ENCODE data around the gene PF4V1. TPM values are rescaled to one million over a fixed set of nuclear protein-coding genes. Genes with fewer than 3 reads are reported as not detected.
"Not testable (repeated sequence)": the region's sequence is repeated elsewhere in the genome, so short reads cannot be mapped to it uniquely, and the experiment has no call there.

The PF4V1 gene
- total RNA-seq, 1 donor from 2014 or later, result not detected

DNA sequence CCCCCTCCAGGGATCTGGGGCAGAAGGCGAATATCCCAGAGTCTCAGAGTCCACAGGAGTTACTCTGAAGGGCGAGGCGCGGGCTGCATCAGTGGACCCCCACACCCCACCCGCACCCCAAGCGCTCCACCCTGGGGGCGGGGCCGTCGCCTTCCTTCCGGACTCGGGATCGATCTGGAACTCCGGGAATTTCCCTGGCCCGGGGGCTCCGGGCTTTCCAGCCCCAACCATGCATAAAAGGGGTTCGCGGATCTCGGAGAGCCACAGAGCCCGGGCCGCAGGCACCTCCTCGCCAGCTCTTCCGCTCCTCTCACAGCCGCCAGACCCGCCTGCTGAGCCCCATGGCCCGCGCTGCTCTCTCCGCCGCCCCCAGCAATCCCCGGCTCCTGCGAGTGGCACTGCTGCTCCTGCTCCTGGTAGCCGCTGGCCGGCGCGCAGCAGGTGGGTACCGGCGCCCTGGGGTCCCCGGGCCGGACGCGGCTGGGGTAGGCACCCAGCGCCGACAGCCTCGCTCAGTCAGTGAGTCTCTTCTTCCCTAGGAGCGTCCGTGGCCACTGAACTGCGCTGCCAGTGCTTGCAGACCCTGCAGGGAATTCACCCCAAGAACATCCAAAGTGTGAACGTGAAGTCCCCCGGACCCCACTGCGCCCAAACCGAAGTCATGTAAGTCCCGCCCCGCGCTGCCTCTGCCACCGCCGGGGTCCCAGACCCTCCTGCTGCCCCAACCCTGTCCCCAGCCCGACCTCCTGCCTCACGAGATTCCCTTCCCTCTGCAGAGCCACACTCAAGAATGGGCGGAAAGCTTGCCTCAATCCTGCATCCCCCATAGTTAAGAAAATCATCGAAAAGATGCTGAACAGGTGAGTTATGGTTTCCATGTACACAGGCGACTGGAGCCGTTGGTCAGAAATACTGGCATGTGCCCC is 16.3 kb downstream of the PF4V1 start, which contains the start of gene CXCL1:
TSS of gene CXCL1 (plus strand) at position 264 of the 926 bp plus-strand sequence. CDS start at position 342, 78 bp downstream.
- peak; percentile 70 to 83 for DNase-seq (ENCODE audit: low read depth in 2 of 2)

- peak; percentile 9 to 62 for DNase-seq (ENCODE audit: low read depth in 2 of 2)
Observed at GRCh38 chr4:73870260-73870659, 17.2 kb downstream of the PF4V1 start.

- DNase-seq (ENCODE audit: low read depth in 2 of 2), result peak; percentile 11 to 59
Observed at GRCh38 chr4:73870768-73871167, 17.7 kb downstream of the PF4V1 start.

GRCh38 chr4:73871511-73872310 is 18.6 kb downstream of the PF4V1 start:
- DNase-seq (ENCODE audit: low read depth in 2 of 2), result peak; percentile 14 to 72

DNA sequence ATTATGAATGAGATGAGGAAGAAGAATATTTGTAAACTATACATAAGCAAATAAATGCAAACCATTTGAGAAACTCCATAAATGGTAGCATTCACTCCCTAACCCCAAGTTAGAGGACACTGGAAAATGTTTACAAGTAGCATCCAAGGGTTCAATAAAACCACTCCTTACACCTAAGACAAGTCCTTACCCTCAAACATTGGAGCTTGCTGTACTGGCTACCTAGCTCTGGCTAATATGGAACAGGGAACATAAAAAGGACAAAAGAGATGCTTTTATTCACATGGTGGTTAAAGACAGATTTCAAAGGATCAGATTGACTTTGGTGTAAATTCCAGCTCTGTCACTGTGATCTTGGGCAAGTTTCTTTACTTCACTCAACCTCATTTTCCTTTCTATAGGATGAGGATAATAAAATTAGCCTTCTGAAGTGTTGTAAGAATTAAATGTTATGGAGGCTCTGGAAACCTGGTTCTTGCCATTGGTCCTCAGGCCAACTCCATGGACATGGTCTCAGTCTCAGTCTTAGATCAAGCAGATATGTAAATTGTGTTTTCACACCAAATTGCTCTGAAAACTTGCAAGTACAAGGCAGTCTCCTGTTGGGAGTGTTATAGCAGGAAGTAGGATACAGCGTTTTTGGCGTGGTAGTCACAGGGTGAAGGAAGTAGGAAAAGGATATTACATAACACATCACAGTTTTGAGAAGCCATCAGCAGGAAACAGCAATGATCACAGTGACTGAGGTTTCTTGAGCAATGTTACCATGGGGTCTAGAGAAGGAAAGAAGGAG is 19.4 kb downstream of the PF4V1 start:
- peak; percentile 28 to 91 for DNase-seq (ENCODE audit: low read depth in 2 of 2)

DNA sequence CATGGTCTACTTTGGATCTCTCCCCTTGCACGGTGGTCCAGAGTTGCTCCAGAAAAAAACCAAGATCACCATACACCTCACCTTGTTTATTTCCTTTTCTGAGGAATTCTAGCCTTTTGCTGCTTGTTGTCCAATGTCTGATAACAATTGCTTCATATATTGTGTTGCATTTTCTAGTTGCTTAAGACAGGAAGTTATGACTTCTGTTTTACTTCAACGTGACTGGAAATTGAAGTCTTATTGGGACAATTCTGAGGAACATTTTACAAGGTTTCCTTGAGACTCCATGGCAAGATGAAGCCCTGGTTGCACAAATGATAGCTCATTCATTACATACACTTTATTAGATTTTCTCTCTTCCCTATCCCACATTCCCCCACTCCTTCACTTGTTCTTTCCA is 21.3 kb downstream of the PF4V1 start:
- no peak for DNase-seq (ENCODE audit: low read depth in 2 of 2)

DNA sequence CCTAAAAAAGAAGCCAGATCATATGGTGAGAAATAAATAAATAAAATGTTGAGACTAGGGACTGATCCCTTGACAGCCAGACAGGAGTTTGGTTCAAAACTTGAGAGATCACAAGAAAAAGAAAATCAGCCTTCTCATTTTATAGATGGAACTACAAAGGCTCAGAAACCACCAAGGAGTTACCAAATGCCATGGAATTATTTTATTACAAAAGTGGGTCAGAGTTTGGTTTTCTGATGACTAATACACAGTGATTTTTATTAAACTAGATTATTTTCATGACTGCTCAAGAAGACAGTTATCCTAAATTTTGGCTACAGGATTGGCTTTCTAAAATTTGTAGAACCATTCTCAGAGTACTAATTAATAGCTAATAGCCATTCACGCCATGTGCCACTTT is 22.3 kb downstream of the PF4V1 start:
- DNase-seq (ENCODE audit: low read depth in 2 of 2), result no peak

DNA sequence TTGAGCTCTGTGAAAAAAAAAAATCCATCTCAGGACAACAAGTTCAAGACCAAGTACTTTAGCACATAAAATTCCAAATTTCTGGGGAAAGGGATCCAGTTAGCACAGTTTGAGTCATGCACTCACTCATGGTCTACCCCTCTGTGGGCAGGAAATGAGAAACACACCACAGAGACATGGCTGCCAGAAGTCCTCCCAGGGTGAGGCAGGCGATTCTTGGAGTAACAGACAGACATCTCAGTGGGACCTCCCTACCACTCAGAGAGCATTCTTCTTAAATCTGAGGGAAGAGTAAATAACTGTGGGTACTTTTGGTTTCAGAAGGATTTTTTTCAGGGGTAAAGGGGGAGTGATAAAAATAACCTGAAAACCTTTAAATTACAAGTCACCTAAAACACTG is 30.2 kb downstream of the PF4V1 start:
- DNase-seq (ENCODE audit: low read depth in 2 of 2), result peak in 1 of 2 donors; percentile 73

DNA sequence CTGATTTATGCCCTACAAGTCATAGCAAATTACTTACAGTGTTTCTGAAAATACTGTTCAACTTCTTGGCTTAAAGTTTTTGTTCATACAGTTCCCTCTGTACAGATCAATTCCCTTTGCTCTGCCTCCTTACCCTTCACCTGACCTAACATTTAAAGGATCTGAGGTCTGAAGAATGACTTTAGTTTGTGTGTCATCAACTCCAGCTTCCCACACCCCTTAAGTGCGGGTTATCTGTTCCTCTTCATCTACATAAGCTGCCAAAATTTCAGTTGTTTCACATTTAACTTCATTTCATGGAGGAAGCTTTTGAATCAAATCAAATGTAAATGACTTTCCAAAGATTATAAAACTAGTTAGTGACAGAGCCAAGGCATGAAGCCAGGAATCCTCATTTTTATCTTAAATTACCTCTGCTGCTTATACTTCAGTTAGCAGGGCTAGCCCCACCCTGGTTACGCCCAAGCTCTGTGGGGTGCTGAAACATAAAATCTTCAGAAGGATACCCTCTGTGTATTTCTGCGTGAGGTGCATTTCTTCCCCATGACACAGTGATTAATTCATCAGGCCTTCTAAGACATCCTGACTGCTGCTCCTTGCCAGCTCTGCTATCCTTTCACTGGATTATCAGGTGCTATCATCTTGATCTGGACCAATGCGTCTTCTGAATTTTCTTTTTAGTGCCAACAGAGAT is 32.6 kb downstream of the PF4V1 start:
- DNase-seq (ENCODE audit: low read depth in 2 of 2), result peak in 1 of 2 donors; percentile 20

- no peak for DNase-seq (ENCODE audit: low read depth in 2 of 2)
Observed at GRCh38 chr4:73891326-73891725, 38.2 kb downstream of the PF4V1 start.

GRCh38 chr4:73891739-73892405 is 38.8 kb downstream of the PF4V1 start:
- no peak for DNase-seq (ENCODE audit: low read depth in 2 of 2)

DNA sequence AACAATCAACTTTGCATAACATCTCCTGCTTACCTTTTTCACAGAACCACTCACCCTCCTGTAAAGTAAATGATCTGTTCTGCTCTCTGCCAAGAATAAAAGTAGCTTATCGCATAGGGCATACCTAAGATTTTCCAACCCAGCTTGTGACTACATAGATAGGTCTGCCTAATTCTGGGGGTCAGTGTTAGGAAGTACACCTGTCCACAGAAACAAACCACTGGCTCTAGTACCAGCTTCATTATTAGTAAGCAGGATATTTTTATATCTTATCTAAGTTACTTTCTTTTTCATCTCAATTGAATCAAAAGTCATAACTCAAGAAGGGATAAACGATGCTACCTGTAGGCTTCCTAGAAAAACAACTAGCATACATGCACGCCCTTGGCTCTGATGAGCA is 39.9 kb downstream of the PF4V1 start:
- DNase-seq (ENCODE audit: low read depth in 2 of 2), result no peak

DNA sequence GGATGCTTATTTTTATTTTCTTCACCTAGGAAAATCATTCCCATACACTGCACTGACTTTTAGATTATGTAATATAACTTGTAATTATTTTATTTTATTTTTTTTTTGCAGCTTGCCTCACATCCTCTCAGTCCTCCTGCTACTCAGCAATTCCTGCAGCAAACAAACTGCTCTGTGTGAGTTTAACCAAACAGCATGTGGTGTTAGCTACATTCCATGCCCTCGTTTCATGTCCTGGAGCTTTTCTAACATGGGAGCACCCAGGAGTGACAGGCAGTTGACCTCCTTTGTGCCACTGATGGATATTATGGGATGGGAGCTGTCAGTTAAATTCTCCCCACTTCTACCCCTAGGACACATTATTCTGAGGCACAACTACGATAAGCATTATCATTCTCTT is 40.9 kb downstream of the PF4V1 start:
- no peak for DNase-seq (ENCODE audit: low read depth in 2 of 2)

GRCh38 chr4:73895201-73896175 is 42.4 kb downstream of the PF4V1 start:
- DNase-seq (ENCODE audit: low read depth in 2 of 2), result peak in 1 of 2 donors; percentile 74

GRCh38 chr4:73896416-73896815 is 43.3 kb downstream of the PF4V1 start:
- DNase-seq (ENCODE audit: low read depth in 2 of 2), result no peak

DNA sequence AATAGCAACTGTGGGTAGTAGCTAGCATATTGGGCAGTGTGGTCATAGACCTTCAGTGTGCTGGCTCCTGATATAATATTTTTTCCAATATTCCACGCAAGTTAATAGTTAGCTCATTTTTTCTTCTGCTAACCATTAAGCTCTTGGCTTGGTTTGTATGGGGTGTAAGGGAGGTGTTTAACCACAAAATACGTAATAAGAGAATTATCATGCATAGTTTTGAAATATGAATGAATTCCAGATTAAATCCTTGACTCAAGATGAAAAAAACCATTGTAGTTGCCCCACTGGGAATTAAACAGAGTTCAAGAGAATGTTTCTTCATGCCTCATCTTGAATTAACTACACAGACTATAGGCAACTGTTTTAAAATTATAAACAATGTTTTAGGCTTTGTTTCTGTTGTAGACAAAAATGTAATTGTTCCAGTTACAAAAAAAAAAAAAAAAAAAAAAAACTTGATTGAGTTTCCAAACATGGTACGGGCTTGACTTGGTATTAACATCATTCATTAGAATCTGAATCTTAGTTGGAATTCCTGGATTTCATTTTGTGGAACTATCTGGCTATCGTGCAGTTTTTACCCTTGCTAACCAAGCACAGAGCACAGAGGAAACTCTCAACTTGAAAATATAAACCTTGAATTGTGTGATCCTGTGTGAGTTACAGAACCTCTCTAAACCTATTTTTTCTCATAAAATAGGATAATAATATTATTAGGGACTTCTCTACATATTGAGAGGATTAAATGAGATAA is 44.5 kb downstream of the PF4V1 start:
- DNase-seq (ENCODE audit: low read depth in 2 of 2), result no peak

DNA sequence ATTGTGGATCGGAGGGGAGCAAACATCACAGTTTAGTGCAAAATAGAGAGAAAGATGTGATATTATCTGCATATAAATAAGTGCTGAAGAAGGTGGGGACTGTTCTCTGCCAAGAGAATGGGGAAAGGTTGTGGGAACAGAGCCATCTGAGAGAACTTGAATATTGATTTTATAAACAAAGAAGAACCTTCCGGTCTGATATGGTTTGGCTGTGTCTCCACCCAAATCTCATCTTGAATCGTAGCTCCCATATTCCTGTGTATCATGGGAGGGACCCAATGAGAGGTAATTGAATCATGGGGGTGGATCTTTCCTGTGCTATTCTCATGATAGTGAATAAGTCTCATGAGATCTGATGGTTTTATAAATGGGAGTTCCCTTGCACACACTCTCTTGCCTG is 46.2 kb downstream of the PF4V1 start:
- not testable (repeated sequence) for DNase-seq (ENCODE audit: low read depth in 2 of 2)

- no peak for DNase-seq (ENCODE audit: low read depth in 2 of 2)
Observed at GRCh38 chr4:73901031-73901430, 47.9 kb downstream of the PF4V1 start.

All from lung microvascular endothelial cell (primary cell).